Pons (tissue), 1 donor: Measurements from ENCODE around the gene ABHD12.

Experiments
- DNase-seq: peaks from one replicate; pipeline ENCODE4 v3.0.0-alpha.2; 2016; ENCODE audit warnings: low spot score

The ABHD12 gene

GRCh38 chr20:25380945-25381614 lies 9.6 kb downstream of the ABHD12 start:
- no peak for DNase-seq

- DNase-seq: no peak
Observed at GRCh38 chr20:25378884-25379733, 11.5 kb downstream of the ABHD12 start.

- no peak for DNase-seq
Observed at GRCh38 chr20:25378189-25378883, 12.3 kb downstream of the ABHD12 start.

- DNase-seq: peak; percentile 34
Observed at GRCh38 chr20:25376886-25377285, 13.7 kb downstream of the ABHD12 start.

- peak; percentile 89 for DNase-seq
Observed at GRCh38 chr20:25376236-25376635, 14.4 kb downstream of the ABHD12 start.

GRCh38 chr20:25374842-25375241 lies 15.8 kb downstream of the ABHD12 start:
- DNase-seq: no peak

GRCh38 chr20:25372584-25373336 lies 17.9 kb downstream of the ABHD12 start:
- no peak for DNase-seq

- no peak for DNase-seq
Observed at GRCh38 chr20:25369971-25370370, 20.7 kb downstream of the ABHD12 start.

- DNase-seq: no peak
Observed at GRCh38 chr20:25369529-25369928, 21.1 kb downstream of the ABHD12 start.

- DNase-seq: no peak
Observed at GRCh38 chr20:25368976-25369375, 21.7 kb downstream of the ABHD12 start.

- no peak for DNase-seq
Observed at GRCh38 chr20:25368526-25368925, 22.1 kb downstream of the ABHD12 start.

- DNase-seq: no peak
Observed at GRCh38 chr20:25364879-25365699, 25.5 kb downstream of the ABHD12 start.

- DNase-seq: no peak
Observed at GRCh38 chr20:25364180-25364788, 26.4 kb downstream of the ABHD12 start.

GRCh38 chr20:25361287-25361683 lies 29.4 kb downstream of the ABHD12 start:
- no peak for DNase-seq

- no peak for DNase-seq
Observed at GRCh38 chr20:25360631-25361286, 29.9 kb downstream of the ABHD12 start.

GRCh38 chr20:25356271-25356933 lies 34.2 kb downstream of the ABHD12 start:
- DNase-seq: peak; percentile 36

- DNase-seq: peak; percentile 89
Observed at GRCh38 chr20:25355866-25356265, 34.8 kb downstream of the ABHD12 start.

GRCh38 chr20:25355011-25355595 lies 35.5 kb downstream of the ABHD12 start:
- DNase-seq: peak; percentile 64
